HepG2 (cell line): ENCODE data around the gene KRT12. TPM values are rescaled to one million over a fixed set of nuclear protein-coding genes. Genes with fewer than 3 reads are reported as not detected.

Experiments used
- BCL6 ChIP-seq: IDR thresholded peaks from 2 replicates; pipeline ENCODE4 v1.6.1; 2016; ENCODE audit warnings: missing genetic modification reagents, missing compliant biosample characterization
- KAT8 ChIP-seq: IDR thresholded peaks from 2 replicates; pipeline ENCODE4 v1.6.1; 2016; ENCODE audit warnings: missing genetic modification reagents, missing compliant biosample characterization
- KMT2B ChIP-seq: IDR thresholded peaks from 2 replicates; pipeline ENCODE4 v1.6.1; 2016; ENCODE audit warnings: missing genetic modification reagents, missing compliant biosample characterization
- NAIF1 ChIP-seq: sonication (generic); formaldehyde crosslinking; IDR thresholded peaks from 2 replicates; pipeline ENCODE4 v1.5.0; 2020; ENCODE audit warnings: mild to moderate bottlenecking, missing genetic modification reagents, borderline replicate concordance
- NFKBIZ ChIP-seq: IDR thresholded peaks from 2 replicates; pipeline ENCODE4 v1.6.1; 2018; ENCODE audit warnings: missing genetic modification reagents, missing compliant biosample characterization
- NR2F6 ChIP-seq, 2 experiments: IDR thresholded peaks; 2 replicates each; pipeline ENCODE4 v1.6.1; 2016; ENCODE audit warnings: antibody characterized with exemption in 1 of 2, mild to moderate bottlenecking in 1 of 2
- REPIN1 ChIP-seq: sonication (generic); formaldehyde crosslinking; IDR thresholded peaks from 2 replicates; pipeline ENCODE4 v1.8.0; 2022; ENCODE audit warnings: missing genetic modification reagents, low read depth, mild to moderate bottlenecking, borderline replicate concordance
- SRSF4 ChIP-seq: fragments of 200-400 bp; formaldehyde crosslinking; IDR thresholded peaks from one replicate; pipeline ENCODE4 v1.6.1; 2018; ENCODE audit warnings: mild to moderate bottlenecking, low read depth, low read length, moderate library complexity; ENCODE audit not compliant: poor library complexity, severe bottlenecking
- SRSF9 ChIP-seq: fragments of 200-400 bp; formaldehyde crosslinking; IDR thresholded peaks from 2 replicates; pipeline ENCODE4 v1.6.1; 2018; ENCODE audit warnings: borderline replicate concordance, mild to moderate bottlenecking, low read depth, low read length; ENCODE audit not compliant: insufficient read depth, poor library complexity, severe bottlenecking
- SSRP1 ChIP-seq: IDR thresholded peaks from 2 replicates; pipeline ENCODE4 v1.6.1; 2016; ENCODE audit warnings: control low read depth
- THAP9 ChIP-seq: sonication (generic); formaldehyde crosslinking; IDR thresholded peaks from 2 replicates; pipeline ENCODE4; 2020; ENCODE audit warnings: missing genetic modification reagents, mild to moderate bottlenecking, borderline replicate concordance
- ZMYM2 ChIP-seq: sonication (generic); formaldehyde crosslinking; IDR thresholded peaks from 2 replicates; pipeline ENCODE4 v1.8.0; 2022; ENCODE audit warnings: mild to moderate bottlenecking, missing genetic modification reagents
- ZNF143 ChIP-seq: sonication (generic); formaldehyde crosslinking; IDR thresholded peaks from 2 replicates; pipeline ENCODE4 v1.4.0; 2020; ENCODE audit warnings: missing genetic modification reagents
- ZNF20 ChIP-seq: sonication (generic); formaldehyde crosslinking; IDR thresholded peaks from 2 replicates; pipeline ENCODE4 v1.4.0; 2020; ENCODE audit warnings: mild to moderate bottlenecking, moderate library complexity, missing genetic modification reagents
- ZNF296 ChIP-seq: sonication (generic); formaldehyde crosslinking; conservative IDR thresholded peaks from 2 replicates; pipeline ENCODE4 v1.5.0; 2020; ENCODE audit warnings: mild to moderate bottlenecking, missing genetic modification reagents
- ZNF547 ChIP-seq: sonication (generic); formaldehyde crosslinking; IDR thresholded peaks from 2 replicates; pipeline ENCODE4 v1.5.1; 2020; ENCODE audit warnings: mild to moderate bottlenecking, missing genetic modification reagents
- ZNF724P ChIP-seq: sonication (generic); formaldehyde crosslinking; IDR thresholded peaks from 2 replicates; pipeline ENCODE4 v1.8.0; 2022; ENCODE audit warnings: missing genetic modification reagents, borderline replicate concordance
- ZNF839 ChIP-seq: sonication (generic); formaldehyde crosslinking; IDR thresholded peaks from 2 replicates; pipeline ENCODE4 v1.4.0; 2020; ENCODE audit warnings: missing genetic modification reagents, mild to moderate bottlenecking, borderline replicate concordance
- ZSCAN22 ChIP-seq: sonication (generic); formaldehyde crosslinking; IDR thresholded peaks from 2 replicates; pipeline ENCODE4 v1.4.0; 2020; ENCODE audit warnings: mild to moderate bottlenecking, missing genetic modification reagents
- polyA plus RNA-seq, 8 experiments: library from polyadenylated mRNA; depleted of rRNA in 3 of 8; stranded (reverse) in 7 of 8; unstranded in 1 of 8; fragments of >200 nt; fragmentation: Illumina TruSeq in 4 of 8; extraction: Trizol in 4 of 8; gene quantifications; 2 replicates each; pipeline versions ENCODE4 v1.2.1 to v1.2.3, GENCODE V29; 2011 to 2016; ENCODE audit warnings: low read depth in 4 of 8, missing spikeins in 1 of 8, mixed read lengths in 1 of 8; ENCODE audit not compliant: insufficient read depth in 1 of 8
- total RNA-seq, 5 experiments: library from RNA; depleted of rRNA; stranded (reverse); fragments of >200 nt; fragmentation: Illumina TruSeq; extraction: Trizol; gene quantifications; 2 replicates each; pipeline ENCODE4 v1.2.3, GENCODE V29; 2016; ENCODE audit warnings: low read depth in 1 of 5
- TF ChIP-seq, protein P1 (sequence below): sonication (generic); formaldehyde crosslinking; IDR thresholded peaks from 2 replicates; pipeline ENCODE4 v1.5.0; 2020; ENCODE audit warnings: mild to moderate bottlenecking, missing genetic modification reagents
- TF ChIP-seq, protein P2 (sequence below): sonication (generic); formaldehyde crosslinking; IDR thresholded peaks from 2 replicates; pipeline ENCODE4 v1.8.0; 2022; ENCODE audit warnings: mild to moderate bottlenecking, missing genetic modification reagents, borderline replicate concordance

KRT12 gene
- total and polyA plus RNA-seq, 2 of the 13 experiments (the other 11 are each of a cell fraction or from before 2014, with no cell fraction given): 0.07 to 0.09 TPM

DNA sequence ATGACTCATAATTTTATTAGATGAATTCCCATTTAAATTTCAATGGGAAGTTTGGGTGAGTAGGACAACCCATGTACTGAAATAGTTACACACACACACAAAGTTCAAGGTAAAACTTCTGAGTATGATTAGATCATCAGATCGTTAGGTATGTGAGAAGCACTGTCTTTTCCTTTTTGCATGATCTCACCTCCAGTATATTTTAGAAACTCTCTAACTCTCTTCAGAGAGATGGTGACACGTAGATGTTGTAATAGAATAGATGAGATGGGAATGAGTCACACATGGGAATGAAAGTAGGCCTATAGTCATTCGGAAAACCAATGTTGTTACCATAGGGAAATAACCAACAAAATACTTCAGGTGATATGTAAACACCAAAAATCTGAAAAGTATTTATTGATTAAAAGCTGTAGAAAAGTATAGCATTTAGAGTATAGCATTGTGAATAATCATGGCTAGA is 48.2 kb upstream of the KRT12 start (continued):
- no peak for TF ChIP-seq THAP9 (CRISPR knock-in tag)
- no peak for TF ChIP-seq ZNF724P (CRISPR knock-in tag)
- no peak for TF ChIP-seq REPIN1 (CRISPR knock-in tag)
- no peak for TF ChIP-seq KMT2B (CRISPR knock-in tag)
- TF ChIP-seq ZNF296 (CRISPR knock-in tag): no peak
- TF ChIP-seq NAIF1: no peak
- TF ChIP-seq KAT8 (CRISPR knock-in tag): peak; percentile 38; the same call in 1 of the 2 replicates
- no peak for TF ChIP-seq SRSF9
- no peak for TF ChIP-seq NR2F6 (IDR thresholded peaks at IDR 0.05)
- TF ChIP-seq NR2F6 (CRISPR knock-in tag; IDR thresholded peaks at IDR 0.05): peak; percentile 30; the same call in 1 of the 2 replicates
- TF ChIP-seq BCL6 (CRISPR knock-in tag): 0 out of 2 replicates have a peak, but pooled peaks have one; percentile 19
- TF ChIP-seq, protein P1, sequence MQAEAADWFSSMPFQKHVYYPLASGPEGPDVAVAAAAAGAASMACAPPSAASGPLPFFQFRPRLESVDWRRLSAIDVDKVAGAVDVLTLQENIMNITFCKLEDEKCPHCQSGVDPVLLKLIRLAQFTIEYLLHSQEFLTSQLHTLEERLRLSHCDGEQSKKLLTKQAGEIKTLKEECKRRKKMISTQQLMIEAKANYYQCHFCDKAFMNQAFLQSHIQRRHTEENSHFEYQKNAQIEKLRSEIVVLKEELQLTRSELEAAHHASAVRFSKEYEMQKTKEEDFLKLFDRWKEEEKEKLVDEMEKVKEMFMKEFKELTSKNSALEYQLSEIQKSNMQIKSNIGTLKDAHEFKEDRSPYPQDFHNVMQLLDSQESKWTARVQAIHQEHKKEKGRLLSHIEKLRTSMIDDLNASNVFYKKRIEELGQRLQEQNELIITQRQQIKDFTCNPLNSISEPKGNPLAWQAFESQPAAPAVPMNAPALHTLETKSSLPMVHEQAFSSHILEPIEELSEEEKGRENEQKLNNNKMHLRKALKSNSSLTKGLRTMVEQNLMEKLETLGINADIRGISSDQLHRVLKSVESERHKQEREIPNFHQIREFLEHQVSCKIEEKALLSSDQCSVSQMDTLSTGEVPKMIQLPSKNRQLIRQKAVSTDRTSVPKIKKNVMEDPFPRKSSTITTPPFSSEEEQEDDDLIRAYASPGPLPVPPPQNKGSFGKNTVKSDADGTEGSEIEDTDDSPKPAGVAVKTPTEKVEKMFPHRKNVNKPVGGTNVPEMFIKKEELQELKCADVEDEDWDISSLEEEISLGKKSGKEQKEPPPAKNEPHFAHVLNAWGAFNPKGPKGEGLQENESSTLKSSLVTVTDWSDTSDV (CRISPR knock-in tag): no peak
- no peak for TF ChIP-seq ZMYM2
- TF ChIP-seq SSRP1: 0 out of 2 replicates have a peak, but pooled peaks have one; percentile 46
- TF ChIP-seq NFKBIZ (CRISPR knock-in tag): no peak
- TF ChIP-seq, protein P2, sequence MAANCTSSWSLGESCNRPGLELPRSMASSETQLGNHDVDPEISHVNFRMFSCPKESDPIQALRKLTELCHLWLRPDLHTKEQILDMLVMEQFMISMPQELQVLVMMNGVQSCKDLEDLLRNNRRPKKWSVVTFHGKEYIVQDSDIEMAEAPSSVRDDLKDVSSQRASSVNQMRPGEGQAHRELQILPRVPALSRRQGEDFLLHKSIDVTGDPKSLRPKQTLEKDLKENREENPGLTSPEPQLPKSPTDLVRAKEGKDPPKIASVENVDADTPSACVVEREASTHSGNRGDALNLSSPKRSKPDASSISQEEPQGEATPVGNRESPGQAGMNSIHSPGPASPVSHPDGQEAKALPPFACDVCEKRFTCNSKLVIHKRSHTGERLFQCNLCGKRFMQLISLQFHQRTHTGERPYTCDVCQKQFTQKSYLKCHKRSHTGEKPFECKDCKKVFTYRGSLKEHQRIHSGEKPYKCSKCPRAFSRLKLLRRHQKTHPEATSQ: no peak
- no peak for TF ChIP-seq ZNF839 (CRISPR knock-in tag)
- TF ChIP-seq SRSF4: no peak
- TF ChIP-seq ZSCAN22 (CRISPR knock-in tag): no peak
- no peak for TF ChIP-seq ZNF20 (CRISPR knock-in tag)
- no peak for TF ChIP-seq ZNF547 (CRISPR knock-in tag)
- no peak for TF ChIP-seq ZNF143
